Measurements from ENCODE around the gene GLP1R.

- TF ChIP-seq, protein P1, sequence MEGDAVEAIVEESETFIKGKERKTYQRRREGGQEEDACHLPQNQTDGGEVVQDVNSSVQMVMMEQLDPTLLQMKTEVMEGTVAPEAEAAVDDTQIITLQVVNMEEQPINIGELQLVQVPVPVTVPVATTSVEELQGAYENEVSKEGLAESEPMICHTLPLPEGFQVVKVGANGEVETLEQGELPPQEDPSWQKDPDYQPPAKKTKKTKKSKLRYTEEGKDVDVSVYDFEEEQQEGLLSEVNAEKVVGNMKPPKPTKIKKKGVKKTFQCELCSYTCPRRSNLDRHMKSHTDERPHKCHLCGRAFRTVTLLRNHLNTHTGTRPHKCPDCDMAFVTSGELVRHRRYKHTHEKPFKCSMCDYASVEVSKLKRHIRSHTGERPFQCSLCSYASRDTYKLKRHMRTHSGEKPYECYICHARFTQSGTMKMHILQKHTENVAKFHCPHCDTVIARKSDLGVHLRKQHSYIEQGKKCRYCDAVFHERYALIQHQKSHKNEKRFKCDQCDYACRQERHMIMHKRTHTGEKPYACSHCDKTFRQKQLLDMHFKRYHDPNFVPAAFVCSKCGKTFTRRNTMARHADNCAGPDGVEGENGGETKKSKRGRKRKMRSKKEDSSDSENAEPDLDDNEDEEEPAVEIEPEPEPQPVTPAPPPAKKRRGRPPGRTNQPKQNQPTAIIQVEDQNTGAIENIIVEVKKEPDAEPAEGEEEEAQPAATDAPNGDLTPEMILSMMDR (conservative IDR thresholded peaks at IDR 0.05 in 1 of 2, IDR thresholded peaks at IDR 0.05 in 1 of 2; ENCODE audit: extremely low read depth in 1 of 2, insufficient read depth in 1 of 2, low read depth in 1 of 2, low read length in 2 of 2), result no peak
- TF ChIP-seq EZH2 (IDR thresholded peaks at IDR 0.05; ENCODE audit: borderline replicate concordance, low read length), result no peak
Observed at GRCh38 chr6:39107034-39107433, 58.5 kb downstream of the GLP1R start.
